HCT116 (cell line): Measurements from ENCODE around the gene RFX3. TPM values are rescaled to one million over a fixed set of nuclear protein-coding genes. Genes with fewer than 3 reads are reported as not detected.

Source experiments
- ATAC-seq: fragments of 200-7000 bp; cut with Tn5 transposase; 2 replicates; pipeline ENCODE4 v1.9.1; 2020; ENCODE audit warnings: mild to moderate bottlenecking, moderate library complexity
- BruUV-seq: library from RNA; stranded (reverse); fragments of 400-500 nt; replicated peaks from 2 replicates; lab custom pipeline; 2021; lab: Mats Ljungman, UMichigan
- CTCF ChIA-PET: fragments of 300-600 bp; sonication (Branson Sonifier 250); formaldehyde crosslinking; loops from one replicate; lab custom pipeline; 2021; ENCODE audit warnings: antibody characterized with exemption; lab: Charles Lee
- POLR2A ChIA-PET: fragments of 300-600, 350-600 bp; sonication (Branson Sonifier 250); formaldehyde crosslinking; loops from one replicate; lab custom pipeline; 2021; ENCODE audit warnings: antibody characterized with exemption; lab: Charles Lee
- RAD21 ChIA-PET, 2 experiments: fragments of 300-600 bp; sonication (Branson Sonifier 250); formaldehyde crosslinking; loops; one replicate each; lab custom pipeline; 2023; ENCODE audit warnings: low total read pairs in 2 of 2; ENCODE audit not compliant: uncharacterized antibody in 2 of 2, unreplicated experiment in 2 of 2, low non-redundant PET in 1 of 2; lab: Charles Lee
- DNase-seq: peaks from one replicate; pipeline ENCODE4 v3.0.0-alpha.2; 2010; ENCODE audit warnings: low read depth, low spot score
- H2AFZ ChIP-seq: fragments of 200-600 bp; shearing (Covaris generic), sonication (generic); 2 replicates; pipeline ENCODE4 v1.6.1; 2017; ENCODE audit warnings: low read depth, mixed run types, mixed read lengths, antibody characterized with exemption, low read length; ENCODE audit not compliant: poor library complexity, severe bottlenecking
- H3K27ac ChIP-seq: 2 replicates; pipeline ENCODE4 v1.5.1; 2012; ENCODE audit warnings: low read depth, low read length
- H3K27me3 ChIP-seq: fragments of 200-600 bp; sonication (generic); 2 replicates; pipeline ENCODE4 v1.6.1; 2016; ENCODE audit warnings: mixed run types, low read length, mixed read lengths; ENCODE audit not compliant: insufficient read depth
- H3K36me3 ChIP-seq, 2 experiments: fragments of 200-500 bp in 1 of 2; fragments of 200-600 bp in 1 of 2; sonication (Bioruptor generic) in 1 of 2; sonication (generic) in 1 of 2; 2 replicates each; pipeline versions ENCODE4 v1.5.1 to v1.6.1; 2014 to 2016; ENCODE audit warnings: low read length in 2 of 2, inconsistent platforms in 1 of 2, mixed read lengths in 1 of 2, mixed run types in 1 of 2; ENCODE audit not compliant: insufficient read depth in 2 of 2, control insufficient read depth in 1 of 2
- H3K4me1 ChIP-seq, 2 experiments: fragments of 200-600 bp in 1 of 2; sonication (generic) in 1 of 2; 2 replicates each; pipeline versions ENCODE4 v1.5.1 to v1.6.1; 2012 to 2017; ENCODE audit warnings: low read length in 2 of 2, inconsistent platforms in 1 of 2, mild to moderate bottlenecking in 1 of 2, mixed read lengths in 1 of 2, mixed run types in 1 of 2, moderate library complexity in 1 of 2; ENCODE audit not compliant: insufficient read depth in 2 of 2, control insufficient read depth in 1 of 2
- H3K4me2 ChIP-seq: fragments of 200-600 bp; sonication (generic); 2 replicates; pipeline ENCODE4 v1.6.1; 2017; ENCODE audit warnings: mixed run types, low read length, mixed read lengths
- H3K4me3 ChIP-seq, 2 experiments: fragments of 200-600 bp in 1 of 2; sonication (generic) in 1 of 2; replicated peaks in 1 of 2; 2 replicates each; pipeline ENCODE4 v1.5.1; 2011 to 2016; ENCODE audit warnings: low read length in 2 of 2, control low read depth in 1 of 2, low read depth in 1 of 2, mild to moderate bottlenecking in 1 of 2, mixed read lengths in 1 of 2, mixed run types in 1 of 2
- H3K79me2 ChIP-seq: fragments of 200-600 bp; sonication (generic); 2 replicates; pipeline ENCODE4 v1.6.1; 2017; ENCODE audit warnings: mild to moderate bottlenecking, mixed run types, low read length, moderate library complexity, mixed read lengths; ENCODE audit not compliant: insufficient read depth
- H3K9ac ChIP-seq: fragments of 200-600 bp; sonication (generic); 2 replicates; pipeline ENCODE4 v1.6.1; 2016; ENCODE audit warnings: low read length, mixed read lengths
- H3K9me2 ChIP-seq: fragments of 200-600 bp; sonication (generic), shearing (Covaris generic); 2 replicates; pipeline ENCODE4 v1.6.1; 2017; ENCODE audit warnings: mixed run types, mild to moderate bottlenecking, moderate library complexity; ENCODE audit not compliant: insufficient read depth
- H3K9me3 ChIP-seq, 2 experiments: fragments of 200-500 bp in 1 of 2; fragments of 200-600 bp in 1 of 2; sonication (Bioruptor generic) in 1 of 2; sonication (generic) in 1 of 2; 2 replicates each; pipeline ENCODE4 v1.6.1; 2014 to 2017; ENCODE audit warnings: low read length in 2 of 2, mixed read lengths in 2 of 2, inconsistent platforms in 1 of 2, low read depth in 1 of 2, mild to moderate bottlenecking in 1 of 2, mixed run types in 1 of 2, moderate library complexity in 1 of 2; ENCODE audit not compliant: control insufficient read depth in 1 of 2, insufficient read depth in 1 of 2
- H4K20me1 ChIP-seq: fragments of 200-600 bp; sonication (generic), shearing (Covaris generic); 2 replicates; pipeline ENCODE4 v1.6.1; 2017; ENCODE audit warnings: mixed run types, mild to moderate bottlenecking, moderate library complexity; ENCODE audit not compliant: insufficient read depth
- ATF3 ChIP-seq: IDR thresholded peaks from 2 replicates; pipeline ENCODE4 v1.6.1; 2012
- CEBPB ChIP-seq: IDR thresholded peaks from 2 replicates; pipeline ENCODE4 v1.6.1; 2012; ENCODE audit warnings: low read depth
- CTCF ChIP-seq, 3 experiments: fragments of 200-600 bp in 1 of 3; sonication (generic) in 1 of 3; IDR thresholded peaks in 2 of 3; conservative IDR thresholded peaks in 1 of 3; 2 replicates each; pipeline ENCODE4 v1.5.1; 2012 to 2017; ENCODE audit warnings: low read depth in 2 of 3, low read length in 2 of 3, antibody characterized with exemption in 1 of 3, borderline replicate concordance in 1 of 3, control low read depth in 1 of 3, mild to moderate bottlenecking in 1 of 3, mixed read lengths in 1 of 3, mixed run types in 1 of 3, moderate library complexity in 1 of 3; ENCODE audit not compliant: insufficient read depth in 1 of 3
- EGR1 ChIP-seq: IDR thresholded peaks from 2 replicates; pipeline ENCODE4 v1.6.1; 2012; ENCODE audit warnings: low read depth
- ELF1 ChIP-seq: IDR thresholded peaks from 2 replicates; pipeline ENCODE4 v1.6.1; 2012; ENCODE audit warnings: low read depth, borderline replicate concordance
- FOSL1 ChIP-seq: IDR thresholded peaks from 2 replicates; pipeline ENCODE4 v1.6.1; 2012; ENCODE audit warnings: low read depth
- POLR2AphosphoS5 ChIP-seq: IDR thresholded peaks from 2 replicates; pipeline ENCODE4 v1.6.1; 2011; ENCODE audit warnings: mild to moderate bottlenecking, low read depth, low read length, moderate library complexity
- RAD21 ChIP-seq: IDR thresholded peaks from 2 replicates; pipeline ENCODE4 v1.6.1; 2012; ENCODE audit warnings: low read depth, mild to moderate bottlenecking
- REST ChIP-seq: IDR thresholded peaks from 2 replicates; pipeline ENCODE4 v1.6.1; 2012; ENCODE audit warnings: low read depth
- SIN3A ChIP-seq: IDR thresholded peaks from 2 replicates; pipeline ENCODE4 v1.6.1; 2012; ENCODE audit warnings: low read depth
- SP1 ChIP-seq: IDR thresholded peaks from 2 replicates; pipeline ENCODE4 v1.6.1; 2012; ENCODE audit warnings: low read depth
- SRF ChIP-seq: IDR thresholded peaks from 2 replicates; pipeline ENCODE4 v1.6.1; 2012; ENCODE audit warnings: low read depth
- YY1 ChIP-seq: IDR thresholded peaks from 2 replicates; pipeline ENCODE4 v1.6.1; 2011; ENCODE audit warnings: low read length, low read depth, moderate library complexity, mild to moderate bottlenecking; ENCODE audit not compliant: insufficient replicate concordance; ENCODE audit errors: extremely low read depth
- ZNF274 ChIP-seq: fragments of 200-500 bp; sonication (Bioruptor generic); IDR thresholded peaks from 2 replicates; pipeline ENCODE4 v1.6.1; 2014; ENCODE audit warnings: mild to moderate bottlenecking, low read depth, low read length, inconsistent platforms
- intact Hi-C: fragments of 100-400 bp; cut with micrococcal nuclease; formaldehyde crosslinking; loops from 2 replicates; pipeline ENCODE4 v1.10.0; 2022
- total RNA-seq: library from RNA; stranded (reverse); gene quantifications from one replicate; pipeline ENCODE4 v1.2.1, GENCODE V29; 2021; ENCODE audit not compliant: unreplicated experiment

The RFX3 gene
- total RNA-seq, 1 experiment from 2014 or later = 11.8 TPM

GRCh38 chr9:3256571-3257330 is 269.1 kb downstream of the RFX3 start:
- ATAC-seq (no peak), DNase-seq (no peak)
- no peak for TF ChIP-seq CTCF (IDR thresholded peaks at IDR 0.05 in 2 of 3, conservative IDR thresholded peaks at IDR 0.05 in 1 of 3; ENCODE audit: borderline replicate concordance in 1 of 3, insufficient read depth in 1 of 3, low read depth in 2 of 3, low read length in 2 of 3)
- TF ChIP-seq ELF1 = no peak
- Histone ChIP-seq H3K9me2 (no peaks in the 10 kb centered on the region), H3K4me1 (no peaks in the 10 kb centered on the region), H3K79me2 (no peaks in the 10 kb centered on the region), H3K36me3 (no peaks in the 10 kb centered on the region; a peak in 1 of 4 replicates), H3K4me2 (no peak overlapping the region), H3K9ac (no peak overlapping the region), H3K9me3 (no peaks in the 10 kb centered on the region), H2AFZ (no peak overlapping the region), H3K27me3 (no peaks in the 10 kb centered on the region), H3K27ac (no peak overlapping the region), H3K4me3 (no peak overlapping the region), H4K20me1 (no peaks in the 10 kb centered on the region)
- intact Hi-C loops = no loop called here
- RAD21 ChIA-PET = no interaction called here
- CTCF ChIA-PET = no interaction called here
- no TSS peak for BruUV-seq
- POLR2A ChIA-PET = no interaction called here

GRCh38 chr9:3251309-3251708 is 274.5 kb downstream of the RFX3 start:
- H3K27me3 ChIP-seq = no peaks in the 10 kb centered on the region
- intact Hi-C loops = no loop called here
- BruUV-seq = no TSS peak
- TF ChIP-seq POLR2AphosphoS5 = no peak
- TF ChIP-seq SRF = no peak
- TF ChIP-seq ATF3 = no peak
- TF ChIP-seq SP1 = no peak
- TF ChIP-seq YY1 = no peak
- TF ChIP-seq EGR1 = no peak
- TF ChIP-seq CEBPB = no peak
- TF ChIP-seq SIN3A = no peak
- TF ChIP-seq RAD21 = no peak
- no peak for TF ChIP-seq ZNF274
- no peak for TF ChIP-seq REST
- TF ChIP-seq FOSL1 = no peak

More at GRCh38 chr9:3251309-3251708, 274.5 kb downstream of the RFX3 start:
- ChIA-PET RAD21 (no interaction called here), POLR2A (no interaction called here), CTCF (no interaction called here)
- no peaks in the 10 kb centered on the region for H3K4me1 ChIP-seq
- ATAC-seq (no peak), DNase-seq (no peak)
- no peak overlapping the region for H3K4me3 ChIP-seq
- H3K27ac ChIP-seq = no peak overlapping the region
- H3K9ac ChIP-seq = no peak overlapping the region
- H4K20me1 ChIP-seq = no peaks in the 10 kb centered on the region
- H3K79me2 ChIP-seq = no peaks in the 10 kb centered on the region
- no peaks in the 10 kb centered on the region for H3K9me3 ChIP-seq
- no peaks in the 10 kb centered on the region for H3K9me2 ChIP-seq
- no peak overlapping the region for H2AFZ ChIP-seq
- no peak overlapping the region for H3K4me2 ChIP-seq
- H3K36me3 ChIP-seq = no peaks in the 10 kb centered on the region; a peak in 1 of 4 replicates
